Measurements from ENCODE around the gene BABAM2.

GRCh38 chr2:28276076-28276618 is 385.6 kb downstream of the BABAM2 start:
- no peak for TF ChIP-seq CTCF (conservative IDR thresholded peaks at IDR 0.05)
- no peak for TF ChIP-seq EZH2 (IDR thresholded peaks at IDR 0.05; ENCODE audit: low read depth)
